ENCODE data around the gene NEO1.

NEO1 gene

GRCh38 chr15:73226093-73226814 is 174.0 kb downstream of the NEO1 start:
- TF ChIP-seq FOXP2 (optimal IDR thresholded peaks at IDR 0.05; ENCODE audit: borderline replicate concordance, extremely low read depth, extremely low read length, insufficient read depth) (no peak), REST (IDR thresholded peaks at IDR 0.05; ENCODE audit: insufficient read depth in 1 of 2, low read depth in 2 of 2, low read length in 2 of 2) (no peak), TAF1 (IDR thresholded peaks at IDR 0.05; ENCODE audit: borderline replicate concordance, insufficient read depth, low read length) (no peak), SIN3A (IDR thresholded peaks at IDR 0.05; ENCODE audit: borderline replicate concordance, insufficient read depth, low read length) (no peak), POLR2AphosphoS5 (IDR thresholded peaks at IDR 0.05; ENCODE audit: low read depth, low read length) (no peak)

- TF ChIP-seq FOXP2 (optimal IDR thresholded peaks at IDR 0.05; ENCODE audit: borderline replicate concordance, extremely low read depth, extremely low read length, insufficient read depth): no peak
- no peak for TF ChIP-seq POLR2AphosphoS5 (IDR thresholded peaks at IDR 0.05; ENCODE audit: low read depth, low read length)
- no peak for TF ChIP-seq SIN3A (IDR thresholded peaks at IDR 0.05; ENCODE audit: borderline replicate concordance, insufficient read depth, low read length)
- no peak for TF ChIP-seq TAF1 (IDR thresholded peaks at IDR 0.05; ENCODE audit: borderline replicate concordance, insufficient read depth, low read length)
- TF ChIP-seq REST (IDR thresholded peaks at IDR 0.05; ENCODE audit: insufficient read depth in 1 of 2, low read depth in 2 of 2, low read length in 2 of 2): no peak
Observed at GRCh38 chr15:73227433-73228056, 175.3 kb downstream of the NEO1 start.

- TF ChIP-seq SIN3A (IDR thresholded peaks at IDR 0.05; ENCODE audit: borderline replicate concordance, insufficient read depth, low read length): no peak
- TF ChIP-seq FOXP2 (optimal IDR thresholded peaks at IDR 0.05; ENCODE audit: borderline replicate concordance, extremely low read depth, extremely low read length, insufficient read depth): no peak
- no peak for TF ChIP-seq POLR2AphosphoS5 (IDR thresholded peaks at IDR 0.05; ENCODE audit: low read depth, low read length)
- TF ChIP-seq REST (IDR thresholded peaks at IDR 0.05; ENCODE audit: insufficient read depth in 1 of 2, low read depth in 2 of 2, low read length in 2 of 2): no peak
- no peak for TF ChIP-seq TAF1 (IDR thresholded peaks at IDR 0.05; ENCODE audit: borderline replicate concordance, insufficient read depth, low read length)
Observed at GRCh38 chr15:73228128-73228646, 175.9 kb downstream of the NEO1 start.

GRCh38 chr15:73231661-73232419 is 179.6 kb downstream of the NEO1 start:
- TF ChIP-seq REST (IDR thresholded peaks at IDR 0.05; ENCODE audit: insufficient read depth in 1 of 2, low read depth in 2 of 2, low read length in 2 of 2): no peak
- TF ChIP-seq FOXP2 (optimal IDR thresholded peaks at IDR 0.05; ENCODE audit: borderline replicate concordance, extremely low read depth, extremely low read length, insufficient read depth): no peak
- TF ChIP-seq POLR2AphosphoS5 (IDR thresholded peaks at IDR 0.05; ENCODE audit: low read depth, low read length): no peak
- TF ChIP-seq SIN3A (IDR thresholded peaks at IDR 0.05; ENCODE audit: borderline replicate concordance, insufficient read depth, low read length): no peak
- TF ChIP-seq TAF1 (IDR thresholded peaks at IDR 0.05; ENCODE audit: borderline replicate concordance, insufficient read depth, low read length): no peak

All from PFSK-1 (cell line).